DMS153 (cell line): ENCODE measurements around the gene TOPORS.

ENCODE experiments used
- DNase-seq: peaks from one replicate; lab custom pipeline; 2025; lab: John Stamatoyannopoulos, UW

The TOPORS gene

DNA sequence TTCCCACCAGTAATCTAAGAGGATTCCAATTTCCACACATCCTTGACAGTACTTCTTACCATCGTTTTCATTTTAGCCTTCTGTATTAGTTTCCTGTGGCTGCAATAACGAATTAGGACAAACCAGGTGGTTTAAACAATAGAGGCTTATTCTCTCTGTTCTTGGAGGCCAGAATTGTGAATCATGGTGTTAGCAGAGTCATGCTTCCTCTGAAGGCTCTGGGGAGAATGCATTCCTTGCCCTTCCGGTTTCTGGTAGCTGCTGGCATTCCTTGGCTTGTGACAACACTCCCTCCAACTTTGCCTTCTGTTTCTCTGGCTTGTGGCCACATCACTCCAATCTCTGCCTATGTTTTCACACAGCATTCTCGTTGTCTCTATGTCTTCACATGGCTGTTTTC, 49.9 kb downstream of the TOPORS start:
- no peak for DNase-seq

GRCh38 chr9:32501868-32502267, 50.5 kb downstream of the TOPORS start:
- no peak for DNase-seq

- no peak for DNase-seq
These were observed 51.6 kb downstream of the TOPORS start for GRCh38 chr9:32500768-32501167.

DNA sequence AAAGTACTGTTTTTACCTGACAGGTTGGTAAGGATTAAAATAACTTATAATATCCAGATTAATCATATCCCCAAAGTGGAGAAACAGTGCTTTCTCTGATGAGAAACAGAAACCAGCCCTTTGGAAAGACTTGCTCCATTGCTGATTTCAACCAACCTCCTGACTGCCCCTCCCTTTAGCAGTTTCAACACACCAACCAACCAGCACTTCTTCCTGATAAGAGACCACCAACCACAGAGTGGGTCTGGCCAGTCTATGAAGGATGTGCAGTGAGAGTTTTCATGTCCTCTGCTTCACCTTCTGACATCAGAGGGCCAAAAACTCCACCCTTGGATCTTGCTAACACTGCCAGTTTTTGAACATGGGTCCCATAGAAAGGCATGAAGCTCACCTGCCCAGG, 54.5 kb downstream of the TOPORS start:
- DNase-seq = no peak

DNA sequence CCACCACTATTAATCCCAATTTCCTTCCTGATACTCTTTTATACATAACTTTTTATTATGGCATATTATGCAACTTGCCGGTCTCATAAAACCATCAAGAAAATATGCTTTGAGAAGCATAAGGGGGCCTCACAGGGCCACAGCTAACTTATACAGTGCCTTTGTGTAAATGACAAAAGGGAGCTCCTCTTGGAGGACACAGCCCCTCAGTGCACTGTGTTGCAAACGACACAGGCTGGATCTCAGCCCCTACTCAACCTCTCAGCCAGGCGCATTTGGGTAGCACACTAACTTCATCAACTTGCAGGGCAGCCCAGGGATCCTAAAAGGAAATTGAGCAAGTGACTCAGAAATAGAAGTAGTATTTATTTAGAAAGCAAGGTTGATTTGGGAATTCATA, 61.8 kb downstream of the TOPORS start:
- DNase-seq = no peak
